Mesendoderm (in vitro differentiated cells): ENCODE data around the gene STK32B.

Source experiments
- DNase-seq: peaks from one replicate; pipeline ENCODE4 v3.0.0; 2013
- H2AK5ac ChIP-seq: 2 replicates; pipeline ENCODE4 v1.6.1; 2013; ENCODE audit warnings: low read length, inconsistent platforms
- H2BK120ac ChIP-seq: 2 replicates; pipeline ENCODE4 v1.6.1; 2013; ENCODE audit warnings: low read depth, mild to moderate bottlenecking, low read length, moderate library complexity, mixed read lengths
- H2BK15ac ChIP-seq: replicated peaks from 2 replicates; pipeline ENCODE4 v1.6.1; 2013; ENCODE audit warnings: low read depth, mild to moderate bottlenecking, moderate library complexity
- H2BK5ac ChIP-seq: 2 replicates; pipeline ENCODE4 v1.6.1; 2013; ENCODE audit warnings: low read length, inconsistent platforms
- H3K18ac ChIP-seq: 2 replicates; pipeline ENCODE4 v1.6.1; 2013; ENCODE audit warnings: mild to moderate bottlenecking, low read length, mixed read lengths
- H3K23ac ChIP-seq: one replicate; pipeline ENCODE4 v1.6.1; 2013; ENCODE audit warnings: low read length
- H3K27ac ChIP-seq: 2 replicates; pipeline ENCODE4 v1.5.1; 2013; ENCODE audit warnings: low read depth, mild to moderate bottlenecking, inconsistent platforms, low read length, moderate library complexity
- H3K27me3 ChIP-seq: 2 replicates; pipeline ENCODE4 v1.6.1; 2013; ENCODE audit warnings: low read length, control low read depth, mild to moderate bottlenecking, inconsistent platforms; ENCODE audit not compliant: insufficient read depth, poor library complexity
- H3K36me3 ChIP-seq: 2 replicates; pipeline ENCODE4 v1.6.1; 2013; ENCODE audit warnings: low read length, inconsistent platforms; ENCODE audit not compliant: control insufficient read depth, insufficient read depth
- H3K4ac ChIP-seq: one replicate; pipeline ENCODE4 v1.6.1; 2013; ENCODE audit warnings: low read depth, mild to moderate bottlenecking, low read length, moderate library complexity
- H3K4me1 ChIP-seq: 2 replicates; pipeline ENCODE4 v1.6.1; 2013; ENCODE audit warnings: low read depth, low read length, inconsistent platforms; ENCODE audit not compliant: control insufficient read depth
- H3K4me2 ChIP-seq: 2 replicates; pipeline ENCODE4 v1.6.1; 2013; ENCODE audit warnings: low read length
- H3K4me3 ChIP-seq: 2 replicates; pipeline ENCODE4 v1.5.1; 2013; ENCODE audit warnings: mild to moderate bottlenecking, low read length
- H3K56ac ChIP-seq: one replicate; pipeline ENCODE4 v1.6.1; 2013; ENCODE audit warnings: low read length
- H3K79me1 ChIP-seq: 2 replicates; pipeline ENCODE4 v1.6.1; 2013; ENCODE audit warnings: low read length, inconsistent platforms
- H3K79me2 ChIP-seq: 2 replicates; pipeline ENCODE4 v1.6.1; 2013; ENCODE audit warnings: mild to moderate bottlenecking, low read length; ENCODE audit not compliant: control insufficient read depth, insufficient read depth
- H3K9ac ChIP-seq: 2 replicates; pipeline ENCODE4 v1.6.1; 2013; ENCODE audit warnings: low read length, inconsistent platforms
- H4K5ac ChIP-seq: one replicate; pipeline ENCODE4 v1.6.1; 2013; ENCODE audit warnings: low read length
- H4K8ac ChIP-seq: one replicate; pipeline ENCODE4 v1.6.1; 2013; ENCODE audit warnings: low read depth, mild to moderate bottlenecking, control low read depth, low read length, moderate library complexity
- WGBS: extraction: QIAGEN DNeasy Blood & Tissue Kit; methylation state at CpG from one replicate; pipeline ENCODE4 v1.1.7; 2013; ENCODE audit warnings: low lambda C conversion rate, missing lambda C conversion rate; ENCODE audit not compliant: insufficient coverage; ENCODE audit errors: extremely low coverage; 5-methylcytosine and 5-hydroxymethylcytosine counted together

STK32B gene

DNA sequence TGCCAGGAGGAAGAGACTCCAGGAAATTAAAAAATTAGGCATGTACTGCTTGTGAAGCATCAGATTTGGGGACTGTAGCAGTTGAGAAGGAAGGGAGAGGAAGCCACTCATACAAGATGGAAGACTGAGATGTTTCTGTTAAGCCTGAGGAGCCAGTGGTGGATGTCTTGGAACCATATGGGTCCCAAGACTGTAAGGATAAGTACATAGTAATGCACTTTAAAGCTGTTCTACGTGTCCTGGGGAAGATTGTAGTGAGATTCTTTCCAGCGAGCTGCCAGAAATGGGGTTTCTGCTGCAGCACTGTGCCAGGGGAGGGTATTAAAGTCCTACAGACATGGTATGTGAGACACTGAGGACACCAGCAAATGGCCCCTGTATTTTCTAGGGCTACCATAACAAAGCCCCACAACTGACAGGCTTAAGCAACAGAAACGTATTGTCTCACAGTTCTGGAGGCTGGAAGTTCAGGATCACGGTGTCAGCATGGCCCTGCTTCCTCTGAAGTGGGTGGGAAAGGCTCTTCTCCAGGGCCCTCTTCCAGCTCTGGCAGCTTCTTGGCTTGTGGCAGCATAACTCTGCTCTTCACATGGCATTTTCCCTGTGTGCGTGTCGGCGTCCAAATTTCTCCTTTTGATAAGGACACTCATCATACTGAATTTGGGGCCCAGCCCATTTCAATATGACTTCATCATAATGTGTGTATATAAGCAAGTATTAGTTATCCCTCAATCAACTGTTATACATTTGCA lies 352.6 kb downstream of the STK32B start:
- Histone ChIP-seq H3K4me2 (no peak overlapping the region), H3K4me3 (no peak overlapping the region), H2BK120ac (no peak overlapping the region), H3K23ac (no peak overlapping the region), H3K79me1 (no peaks in the 10 kb centered on the region), H4K8ac (no peak overlapping the region), H2BK5ac (no peak overlapping the region), H3K18ac (no peak overlapping the region), H2BK15ac (no peak overlapping the region), H3K9ac (no peak overlapping the region), H3K4me1 (no peaks in the 10 kb centered on the region), H3K27ac (no peak overlapping the region), H2AK5ac (no peak overlapping the region), H3K36me3 (no peaks in the 10 kb centered on the region), H3K79me2 (no peaks in the 10 kb centered on the region), H4K5ac (no peak overlapping the region), H3K4ac (no peak overlapping the region), H3K56ac (no peak overlapping the region), H3K27me3 (no peaks in the 10 kb centered on the region)
- DNase-seq = no peak
- WGBS = no CpG with 5 or more reads among the region's 7 CpGs

GRCh38 chr4:5409237-5409636 lies 358.0 kb downstream of the STK32B start:
- WGBS = no CpG with 5 or more reads among the region's 2 CpGs
- Histone ChIP-seq H3K23ac (no peak overlapping the region), H4K8ac (no peak overlapping the region), H3K4ac (no peak overlapping the region), H3K4me3 (no peak overlapping the region), H2BK15ac (no peak overlapping the region), H3K56ac (no peak overlapping the region), H3K36me3 (no peaks in the 10 kb centered on the region), H3K4me1 (no peaks in the 10 kb centered on the region), H2BK5ac (no peak overlapping the region), H3K4me2 (no peak overlapping the region), H3K79me2 (no peaks in the 10 kb centered on the region), H2BK120ac (no peak overlapping the region), H3K9ac (no peak overlapping the region), H3K18ac (no peak overlapping the region), H4K5ac (no peak overlapping the region), H2AK5ac (no peak overlapping the region), H3K27me3 (no peaks in the 10 kb centered on the region), H3K79me1 (no peaks in the 10 kb centered on the region), H3K27ac (no peak overlapping the region)
- DNase-seq = no peak

DNA sequence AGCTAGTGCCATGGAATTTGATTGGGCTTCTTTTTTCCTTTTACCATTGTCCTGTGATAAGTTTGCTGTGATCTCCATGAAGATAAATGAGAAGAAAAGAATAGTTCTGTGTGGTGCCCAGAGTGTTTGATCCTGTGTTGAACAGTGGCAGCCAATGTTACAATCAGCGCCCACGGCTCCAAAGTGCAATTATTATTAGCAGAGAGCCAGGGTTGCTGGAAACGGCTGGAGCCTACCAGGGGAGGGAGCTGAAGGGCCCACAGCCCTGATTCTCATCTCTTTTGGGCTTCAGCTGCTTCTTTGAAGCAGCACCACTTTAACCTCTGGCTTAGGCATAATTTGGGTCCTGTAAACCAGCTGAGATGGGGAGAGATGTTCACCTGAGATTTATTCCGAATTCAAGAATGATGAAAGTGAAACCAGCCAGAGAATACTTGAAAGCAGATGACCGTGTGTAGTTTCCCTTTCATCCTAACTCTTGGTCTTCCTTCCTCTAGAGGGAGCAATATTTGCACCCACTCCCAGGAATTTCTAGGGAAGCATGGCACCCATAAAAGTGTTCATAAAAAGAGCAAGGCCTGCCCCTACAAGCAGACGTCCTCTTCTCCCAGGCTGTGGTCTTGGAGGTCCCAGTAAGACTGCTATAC lies 358.8 kb downstream of the STK32B start:
- Histone ChIP-seq H2AK5ac (no peak overlapping the region), H4K8ac (no peak overlapping the region), H3K9ac (no peak overlapping the region), H3K56ac (no peak overlapping the region), H3K4me2 (no peak overlapping the region), H3K23ac (no peak overlapping the region), H2BK5ac (no peak overlapping the region), H3K18ac (no peak overlapping the region), H3K79me2 (no peaks in the 10 kb centered on the region), H2BK120ac (no peak overlapping the region), H3K36me3 (no peaks in the 10 kb centered on the region), H3K27me3 (no peaks in the 10 kb centered on the region), H3K27ac (no peak overlapping the region), H4K5ac (no peak overlapping the region), H3K79me1 (no peaks in the 10 kb centered on the region), H3K4me3 (no peak overlapping the region), H3K4ac (no peak overlapping the region), H3K4me1 (no peaks in the 10 kb centered on the region), H2BK15ac (no peak overlapping the region)
- peak; percentile 14 for DNase-seq
- WGBS = no CpG with 5 or more reads among the region's 6 CpGs

DNA sequence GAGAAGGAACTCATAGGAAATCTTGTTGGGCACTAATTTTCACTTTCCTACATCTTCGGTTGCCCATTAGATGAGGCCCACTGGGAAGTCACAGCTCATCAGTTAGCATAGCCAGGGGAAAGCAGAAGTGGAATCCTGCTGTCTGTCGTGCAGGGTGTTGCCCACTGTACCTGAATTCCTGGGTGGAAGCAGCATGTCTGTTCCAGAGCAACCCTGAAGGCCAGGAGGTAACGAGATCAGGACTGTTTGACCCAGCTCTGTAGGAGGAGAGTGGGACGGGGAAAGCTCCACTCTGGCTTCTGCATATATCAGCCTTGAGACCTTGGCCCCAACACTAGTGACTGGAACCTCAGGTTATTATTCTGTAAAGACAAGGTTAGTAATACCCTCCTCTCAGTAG lies 361.0 kb downstream of the STK32B start:
- DNase-seq = no peak
- Histone ChIP-seq H3K79me2 (no peaks in the 10 kb centered on the region), H3K27ac (no peak overlapping the region), H2AK5ac (no peak overlapping the region), H3K18ac (no peak overlapping the region), H4K8ac (no peak overlapping the region), H3K9ac (no peak overlapping the region), H3K56ac (no peak overlapping the region), H3K4me3 (no peak overlapping the region), H3K36me3 (no peaks in the 10 kb centered on the region), H2BK120ac (no peak overlapping the region), H2BK15ac (no peak overlapping the region), H4K5ac (no peak overlapping the region), H3K4me1 (no peaks in the 10 kb centered on the region), H3K4me2 (no peak overlapping the region), H3K23ac (no peak overlapping the region), H3K79me1 (no peaks in the 10 kb centered on the region), H2BK5ac (no peak overlapping the region), H3K4ac (no peak overlapping the region), H3K27me3 (no peaks in the 10 kb centered on the region)
- no CpG with 5 or more reads among the region's 4 CpGs for WGBS

- Histone ChIP-seq H3K4me3 (no peak overlapping the region), H2BK15ac (no peak overlapping the region)
- WGBS = no CpG with 5 or more reads among the region's 1 CpG
These were observed 361.5 kb downstream of the STK32B start for GRCh38 chr4:5412751-5413150.

More at GRCh38 chr4:5412751-5413150, 361.5 kb downstream of the STK32B start:
- Histone ChIP-seq H4K5ac (no peak overlapping the region), H4K8ac (no peak overlapping the region), H3K4me2 (no peak overlapping the region), H2AK5ac (no peak overlapping the region), H2BK5ac (no peak overlapping the region), H3K79me1 (no peaks in the 10 kb centered on the region), H3K18ac (no peak overlapping the region), H3K9ac (no peak overlapping the region), H3K4ac (no peak overlapping the region), H3K27ac (no peak overlapping the region), H3K27me3 (no peaks in the 10 kb centered on the region), H3K79me2 (no peaks in the 10 kb centered on the region), H3K36me3 (no peaks in the 10 kb centered on the region), H2BK120ac (no peak overlapping the region), H3K56ac (no peak overlapping the region), H3K4me1 (no peaks in the 10 kb centered on the region), H3K23ac (no peak overlapping the region)
- DNase-seq = no peak
